ENCODE measurements around the gene KANSL1. TPM values are rescaled to one million over a fixed set of nuclear protein-coding genes. Genes with fewer than 3 reads are reported as not detected.
A peak's percentile ranks its signal among the peaks of the same experiment; 100 is the strongest.
"Not testable (repeated sequence)": the region's sequence is repeated elsewhere in the genome, so short reads cannot be mapped to it uniquely, and the experiment has no call there.

KANSL1 gene, protein sequence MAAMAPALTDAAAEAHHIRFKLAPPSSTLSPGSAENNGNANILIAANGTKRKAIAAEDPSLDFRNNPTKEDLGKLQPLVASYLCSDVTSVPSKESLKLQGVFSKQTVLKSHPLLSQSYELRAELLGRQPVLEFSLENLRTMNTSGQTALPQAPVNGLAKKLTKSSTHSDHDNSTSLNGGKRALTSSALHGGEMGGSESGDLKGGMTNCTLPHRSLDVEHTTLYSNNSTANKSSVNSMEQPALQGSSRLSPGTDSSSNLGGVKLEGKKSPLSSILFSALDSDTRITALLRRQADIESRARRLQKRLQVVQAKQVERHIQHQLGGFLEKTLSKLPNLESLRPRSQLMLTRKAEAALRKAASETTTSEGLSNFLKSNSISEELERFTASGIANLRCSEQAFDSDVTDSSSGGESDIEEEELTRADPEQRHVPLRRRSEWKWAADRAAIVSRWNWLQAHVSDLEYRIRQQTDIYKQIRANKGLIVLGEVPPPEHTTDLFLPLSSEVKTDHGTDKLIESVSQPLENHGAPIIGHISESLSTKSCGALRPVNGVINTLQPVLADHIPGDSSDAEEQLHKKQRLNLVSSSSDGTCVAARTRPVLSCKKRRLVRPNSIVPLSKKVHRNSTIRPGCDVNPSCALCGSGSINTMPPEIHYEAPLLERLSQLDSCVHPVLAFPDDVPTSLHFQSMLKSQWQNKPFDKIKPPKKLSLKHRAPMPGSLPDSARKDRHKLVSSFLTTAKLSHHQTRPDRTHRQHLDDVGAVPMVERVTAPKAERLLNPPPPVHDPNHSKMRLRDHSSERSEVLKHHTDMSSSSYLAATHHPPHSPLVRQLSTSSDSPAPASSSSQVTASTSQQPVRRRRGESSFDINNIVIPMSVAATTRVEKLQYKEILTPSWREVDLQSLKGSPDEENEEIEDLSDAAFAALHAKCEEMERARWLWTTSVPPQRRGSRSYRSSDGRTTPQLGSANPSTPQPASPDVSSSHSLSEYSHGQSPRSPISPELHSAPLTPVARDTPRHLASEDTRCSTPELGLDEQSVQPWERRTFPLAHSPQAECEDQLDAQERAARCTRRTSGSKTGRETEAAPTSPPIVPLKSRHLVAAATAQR (N-terminal part only)
- 85.4 and 129 TPM in 2 replicates for total RNA-seq (ENCODE audit: low replicate concordance)
- long read RNA-seq, partial matches to known transcripts = 3 of 10 reads
- long read RNA-seq, other reads (novel, unspliced or antisense) = 5 of 10 reads

DNA sequence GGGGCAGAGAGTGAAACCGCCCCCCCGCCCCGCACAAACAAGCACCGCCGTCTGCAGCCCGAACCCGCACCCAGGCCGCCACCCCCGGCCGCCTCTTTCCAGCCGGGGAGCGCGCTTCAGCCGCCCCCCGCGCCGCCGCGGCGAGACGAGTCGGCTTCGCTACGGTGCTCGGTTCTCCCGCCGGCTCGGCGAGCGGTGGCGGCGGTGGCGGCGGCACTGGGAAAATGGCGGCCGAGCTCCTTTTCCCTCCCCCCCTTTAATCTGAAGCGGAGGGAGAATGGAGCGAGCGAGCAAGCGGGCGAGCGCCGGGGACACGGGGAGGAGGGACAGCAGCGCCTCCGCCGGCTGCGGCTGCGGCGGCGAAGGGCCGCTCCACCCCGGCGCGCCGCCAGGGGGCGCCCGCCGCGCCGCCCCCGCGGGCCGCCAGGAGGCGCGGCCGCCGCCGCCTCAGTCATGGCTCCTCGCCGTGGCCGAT, at the start of gene KANSL1:
KANSL1 (minus strand) TSS at position 279 of the 475 bp plus-strand sequence. CDS start 21,286 bp downstream, outside the sequence.
- Mint-ChIP-seq H3K9me3 (peaks cover 5% of the 10 kb centered on the region), H3K27ac (peak within 1 kb of the TSS; percentile 97), H3K4me1 (ENCODE audit: unreplicated experiment) (peaks cover 34% of the 10 kb centered on the region), H3K36me3 (peaks cover 22% of the 10 kb centered on the region), H3K27me3 (no peaks in the 10 kb centered on the region), H3K4me3 (peak within 1 kb of the TSS; percentile 91)
- DNase-seq (ENCODE audit: extremely low spot score, unreplicated experiment) = peak; percentile 91
- peak; percentile 69 for TF ChIP-seq CTCF (conservative IDR thresholded peaks at IDR 0.05)

- H3K4me1 Mint-ChIP-seq (ENCODE audit: unreplicated experiment); H3K27ac Mint-ChIP-seq; H3K36me3 Mint-ChIP-seq; DNase-seq (ENCODE audit: extremely low spot score, unreplicated experiment); H3K4me3 Mint-ChIP-seq; H3K9me3 Mint-ChIP-seq; H3K27me3 Mint-ChIP-seq: not testable (repeated sequence)
These were observed 38.1 kb upstream of the KANSL1 start for GRCh38 chr17:46231359-46231758.

DNA sequence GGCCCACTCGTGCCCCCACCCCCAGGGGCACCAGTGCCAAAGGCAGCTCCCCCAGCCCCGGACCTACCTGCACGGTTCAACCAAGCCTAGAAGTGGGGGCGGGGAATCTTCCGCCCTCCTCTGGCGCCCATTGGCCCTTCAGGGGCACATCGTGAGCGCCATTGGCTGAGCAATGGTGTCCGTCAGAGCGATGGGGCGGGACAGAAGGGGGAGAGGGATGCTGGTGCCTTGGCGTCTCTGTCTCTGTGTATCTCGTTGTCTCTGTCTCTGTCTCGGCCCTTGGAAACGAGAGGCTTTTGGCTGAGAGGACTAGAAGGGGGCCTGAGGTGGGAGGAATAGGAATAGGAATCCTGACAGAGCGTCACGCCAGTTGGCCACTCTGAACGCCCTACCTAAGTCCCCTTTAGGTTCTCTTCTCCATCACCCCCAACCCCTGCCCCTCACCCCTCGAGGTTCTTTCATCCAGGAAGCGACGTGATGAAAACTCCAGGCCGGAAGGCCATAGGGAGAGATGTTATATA, 32.1 kb upstream of the KANSL1 start:
- DNase-seq (ENCODE audit: extremely low spot score, unreplicated experiment) = peak; percentile 99
- H3K4me1 Mint-ChIP-seq (ENCODE audit: unreplicated experiment) = not testable (repeated sequence)
- H3K4me3 Mint-ChIP-seq = peak overlapping the region; percentile 97

DNA sequence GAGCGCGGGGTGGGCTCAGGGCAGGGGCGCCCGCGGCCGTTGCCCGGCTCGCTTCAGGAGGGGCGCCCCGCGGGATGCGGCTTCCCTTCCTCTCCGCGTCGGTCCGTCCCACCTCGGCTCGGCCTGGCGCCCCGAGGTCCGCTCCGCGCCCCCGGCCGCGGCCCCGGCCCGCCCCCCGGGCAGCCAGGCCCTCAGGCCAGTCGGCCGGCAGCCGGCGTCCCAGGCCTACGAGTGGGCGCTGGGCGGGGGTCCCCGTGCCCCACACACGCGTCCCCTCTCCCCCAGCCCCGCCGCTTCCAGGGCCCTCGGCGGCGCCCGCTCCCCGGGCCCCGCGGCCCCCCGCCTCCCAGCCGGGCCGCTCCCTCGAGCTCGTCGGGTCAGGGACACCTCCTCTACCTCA, 31.6 kb upstream of the KANSL1 start:
- not testable (repeated sequence) for H3K36me3 Mint-ChIP-seq; DNase-seq (ENCODE audit: extremely low spot score, unreplicated experiment)

More for the DNA sequence above, 32.1 kb upstream of the KANSL1 start:
- not testable (repeated sequence) for H3K36me3 Mint-ChIP-seq, H3K27me3 Mint-ChIP-seq, H3K9me3 Mint-ChIP-seq
- H3K27ac Mint-ChIP-seq = peak overlapping the region; percentile 94

GRCh38 chr17:46223041-46223440, 29.8 kb upstream of the KANSL1 start:
- H3K9me3 Mint-ChIP-seq; H3K27me3 Mint-ChIP-seq; H3K4me1 Mint-ChIP-seq (ENCODE audit: unreplicated experiment); DNase-seq (ENCODE audit: extremely low spot score, unreplicated experiment); H3K27ac Mint-ChIP-seq; H3K4me3 Mint-ChIP-seq; H3K36me3 Mint-ChIP-seq: not testable (repeated sequence)

More for the DNA sequence above, 31.6 kb upstream of the KANSL1 start:
- not testable (repeated sequence) for H3K9me3 Mint-ChIP-seq; H3K4me1 Mint-ChIP-seq (ENCODE audit: unreplicated experiment); H3K27me3 Mint-ChIP-seq
- Mint-ChIP-seq H3K27ac (peak overlapping the region; percentile 94), H3K4me3 (peak overlapping the region; percentile 97)

DNA sequence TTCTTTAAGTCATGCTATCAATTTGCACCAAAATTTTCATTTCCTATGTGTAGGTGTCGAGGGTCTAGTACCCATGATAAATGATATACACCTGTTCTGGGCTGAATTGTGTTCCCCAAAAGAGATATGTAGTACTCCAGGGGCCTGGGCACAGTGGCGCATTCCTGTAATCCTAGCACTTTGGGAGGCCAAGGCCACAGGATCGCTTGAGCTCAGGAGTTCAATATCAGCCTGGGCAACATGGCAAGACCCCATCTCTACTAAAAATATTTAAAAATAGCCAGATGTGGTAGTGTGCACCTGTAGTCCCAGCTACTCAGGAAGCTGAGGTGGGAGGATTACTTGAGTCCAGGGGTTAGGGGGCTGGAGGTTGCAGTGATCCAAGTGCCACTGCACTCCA, 23.5 kb upstream of the KANSL1 start:
- H3K36me3 Mint-ChIP-seq = peaks cover 26% of the 10 kb centered on the region
- H3K4me1 Mint-ChIP-seq (ENCODE audit: unreplicated experiment) = peaks cover 15% of the 10 kb centered on the region
- H3K9me3 Mint-ChIP-seq = no peaks in the 10 kb centered on the region
- no peak for TF ChIP-seq CTCF (conservative IDR thresholded peaks at IDR 0.05)
- no peak overlapping the region for H3K27ac Mint-ChIP-seq
- H3K4me3 Mint-ChIP-seq = no peak overlapping the region
- no peak for DNase-seq (ENCODE audit: extremely low spot score, unreplicated experiment)
- no peaks in the 10 kb centered on the region for H3K27me3 Mint-ChIP-seq
